MM.1S (cell line): ENCODE data around the gene SNTB2.

ENCODE experiments used
- CTCF ChIP-seq: fragments of 300-600 bp; sonication (generic); IDR thresholded peaks from 2 replicates; pipeline ENCODE4 v1.5.1; 2016; ENCODE audit warnings: antibody characterized with exemption, low read length, mixed read lengths
- EZH2 ChIP-seq: fragments of 300-600 bp; sonication (generic); optimal IDR thresholded peaks from 2 replicates; pipeline ENCODE3; 2017; ENCODE audit warnings: low read depth, mild to moderate bottlenecking, antibody characterized with exemption, low read length, mixed read lengths
- EZH2phosphoT487 ChIP-seq: fragments of 300-600 bp; sonication (generic); IDR thresholded peaks from 2 replicates; pipeline ENCODE4 v1.6.1; 2018; ENCODE audit warnings: antibody characterized with exemption, low read length

- TF ChIP-seq CTCF (no peak), EZH2 (no peak), EZH2phosphoT487 (no peak)
Observed at GRCh38 chr16:69182730-69183416, 4.1 kb upstream of the SNTB2 start.
